ENCODE data around the gene MNX1.

Gene MNX1

GRCh38 chr7:157028199-157028903 is 17.9 kb upstream of the MNX1 start:
- H3K4me3 ChIP-seq (ENCODE audit: low read length), result no peak overlapping the region
- TF ChIP-seq CTCF (IDR thresholded peaks at IDR 0.05; ENCODE audit: low read depth, low read length, poor library complexity, severe bottlenecking) (no peak), EZH2phosphoT487 (IDR thresholded peaks at IDR 0.05; ENCODE audit: borderline replicate concordance, low read length) (no peak)
- no peaks in the 10 kb centered on the region for H3K9me3 ChIP-seq (ENCODE audit: control insufficient read depth, insufficient read depth, low read length)
- H3K9me2 ChIP-seq (replicated peaks; ENCODE audit: control insufficient read depth, low read length), result no peaks in the 10 kb centered on the region
- no peaks in the 10 kb centered on the region for H4K20me1 ChIP-seq (ENCODE audit: control insufficient read depth, insufficient read depth, low read depth, low read length)
- no peaks in the 10 kb centered on the region for H3K36me3 ChIP-seq (ENCODE audit: control insufficient read depth, low read length)
- H3K27ac ChIP-seq (ENCODE audit: low read depth, low read length), result no peak overlapping the region
- peaks cover 14% of the 10 kb centered on the region; the same call in 1 of the 2 replicates for H3K27me3 ChIP-seq (ENCODE audit: control insufficient read depth, low read length)
- no peaks in the 10 kb centered on the region for H3K79me2 ChIP-seq (ENCODE audit: control insufficient read depth, low read length)
- H3F3A ChIP-seq (ENCODE audit: control insufficient read depth, insufficient read depth), result no peaks in the 10 kb centered on the region
- no peak overlapping the region for H3K4me2 ChIP-seq (ENCODE audit: low read length)
- H3K4me1 ChIP-seq (ENCODE audit: control insufficient read depth, low read length), result no peaks in the 10 kb centered on the region

- Histone ChIP-seq H3K9me3 (ENCODE audit: control insufficient read depth, insufficient read depth, low read length) (no peaks in the 10 kb centered on the region), H4K20me1 (ENCODE audit: control insufficient read depth, insufficient read depth, low read depth, low read length) (no peaks in the 10 kb centered on the region), H3K4me2 (ENCODE audit: low read length) (no peak overlapping the region), H3K27ac (ENCODE audit: low read depth, low read length) (no peak overlapping the region), H3K79me2 (ENCODE audit: control insufficient read depth, low read length) (no peaks in the 10 kb centered on the region), H3K9me2 (replicated peaks; ENCODE audit: control insufficient read depth, low read length) (no peaks in the 10 kb centered on the region), H3K27me3 (ENCODE audit: control insufficient read depth, low read length) (peaks cover 20% of the 10 kb centered on the region), H3K36me3 (ENCODE audit: control insufficient read depth, low read length) (no peaks in the 10 kb centered on the region), H3K4me1 (ENCODE audit: control insufficient read depth, low read length) (no peaks in the 10 kb centered on the region), H3F3A (ENCODE audit: control insufficient read depth, insufficient read depth) (no peaks in the 10 kb centered on the region), H3K4me3 (ENCODE audit: low read length) (no peak overlapping the region)
- TF ChIP-seq EZH2phosphoT487 (IDR thresholded peaks at IDR 0.05; ENCODE audit: borderline replicate concordance, low read length) (no peak), CTCF (IDR thresholded peaks at IDR 0.05; ENCODE audit: low read depth, low read length, poor library complexity, severe bottlenecking) (no peak)
Measured at GRCh38 chr7:157027568-157028198, 17.2 kb upstream of the MNX1 start.

GRCh38 chr7:157024716-157025115 is 14.3 kb upstream of the MNX1 start:
- H3K4me2 ChIP-seq (ENCODE audit: low read length), result no peak overlapping the region
- no peaks in the 10 kb centered on the region for H3K79me2 ChIP-seq (ENCODE audit: control insufficient read depth, low read length)
- no peaks in the 10 kb centered on the region for H4K20me1 ChIP-seq (ENCODE audit: control insufficient read depth, insufficient read depth, low read depth, low read length)
- peaks cover 25% of the 10 kb centered on the region for H3K27me3 ChIP-seq (ENCODE audit: control insufficient read depth, low read length)
- no peaks in the 10 kb centered on the region for H3K36me3 ChIP-seq (ENCODE audit: control insufficient read depth, low read length)
- H3K9me2 ChIP-seq (replicated peaks; ENCODE audit: control insufficient read depth, low read length), result no peaks in the 10 kb centered on the region
- H3K4me1 ChIP-seq (ENCODE audit: control insufficient read depth, low read length), result no peaks in the 10 kb centered on the region
- no peaks in the 10 kb centered on the region for H3K9me3 ChIP-seq (ENCODE audit: control insufficient read depth, insufficient read depth, low read length)
- no peak overlapping the region for H3K4me3 ChIP-seq (ENCODE audit: low read length)
- TF ChIP-seq EZH2phosphoT487 (IDR thresholded peaks at IDR 0.05; ENCODE audit: borderline replicate concordance, low read length), result no peak
- TF ChIP-seq CTCF (IDR thresholded peaks at IDR 0.05; ENCODE audit: low read depth, low read length, poor library complexity, severe bottlenecking), result no peak
- no peaks in the 10 kb centered on the region for H3F3A ChIP-seq (ENCODE audit: control insufficient read depth, insufficient read depth)
- H3K27ac ChIP-seq (ENCODE audit: low read depth, low read length), result no peak overlapping the region
